Hepatocyte (in vitro differentiated cells): ENCODE data around the gene RNASE13.

ENCODE experiments used
- EZH2 ChIP-seq: fragments of 200-600 bp; sonication (generic); IDR thresholded peaks from 2 replicates; pipeline ENCODE4 v1.6.1; 2016; ENCODE audit warnings: antibody characterized with exemption, mild to moderate bottlenecking, borderline replicate concordance
- EZH2phosphoT487 ChIP-seq: fragments of 200-600 bp; sonication (generic); IDR thresholded peaks from one replicate; pipeline ENCODE4 v1.6.1; 2018; ENCODE audit warnings: antibody characterized with exemption, mild to moderate bottlenecking, low read depth, moderate library complexity; ENCODE audit not compliant: unreplicated experiment, severe bottlenecking
- TF ChIP-seq, protein P1 (sequence below): fragments of 200-600 bp; sonication (generic); IDR thresholded peaks from 2 replicates; pipeline ENCODE4 v1.5.1; 2016; ENCODE audit warnings: antibody characterized with exemption, mild to moderate bottlenecking; ENCODE audit not compliant: poor library complexity

DNA sequence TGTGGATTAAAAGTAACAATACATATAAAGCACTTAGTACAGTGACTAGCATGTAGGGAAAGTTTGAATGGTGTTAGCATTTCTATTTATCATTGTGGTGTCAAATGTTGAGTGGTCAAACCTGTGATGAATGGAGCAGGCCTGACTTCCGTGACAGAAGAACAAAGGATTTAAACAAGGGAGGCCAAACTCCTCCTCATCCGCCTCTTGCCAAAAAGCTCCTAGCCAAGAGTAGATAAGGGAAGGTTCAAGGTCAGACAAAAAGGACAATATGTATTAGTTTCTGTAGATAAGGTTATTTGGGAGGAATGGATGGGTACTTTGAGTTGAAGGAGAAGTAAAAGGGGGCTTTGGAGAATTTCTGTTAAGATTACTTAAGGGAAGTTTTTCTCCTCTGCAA lies 14.0 kb upstream of the RNASE13 start:
- TF ChIP-seq, protein P1, sequence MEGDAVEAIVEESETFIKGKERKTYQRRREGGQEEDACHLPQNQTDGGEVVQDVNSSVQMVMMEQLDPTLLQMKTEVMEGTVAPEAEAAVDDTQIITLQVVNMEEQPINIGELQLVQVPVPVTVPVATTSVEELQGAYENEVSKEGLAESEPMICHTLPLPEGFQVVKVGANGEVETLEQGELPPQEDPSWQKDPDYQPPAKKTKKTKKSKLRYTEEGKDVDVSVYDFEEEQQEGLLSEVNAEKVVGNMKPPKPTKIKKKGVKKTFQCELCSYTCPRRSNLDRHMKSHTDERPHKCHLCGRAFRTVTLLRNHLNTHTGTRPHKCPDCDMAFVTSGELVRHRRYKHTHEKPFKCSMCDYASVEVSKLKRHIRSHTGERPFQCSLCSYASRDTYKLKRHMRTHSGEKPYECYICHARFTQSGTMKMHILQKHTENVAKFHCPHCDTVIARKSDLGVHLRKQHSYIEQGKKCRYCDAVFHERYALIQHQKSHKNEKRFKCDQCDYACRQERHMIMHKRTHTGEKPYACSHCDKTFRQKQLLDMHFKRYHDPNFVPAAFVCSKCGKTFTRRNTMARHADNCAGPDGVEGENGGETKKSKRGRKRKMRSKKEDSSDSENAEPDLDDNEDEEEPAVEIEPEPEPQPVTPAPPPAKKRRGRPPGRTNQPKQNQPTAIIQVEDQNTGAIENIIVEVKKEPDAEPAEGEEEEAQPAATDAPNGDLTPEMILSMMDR: no peak
- TF ChIP-seq EZH2phosphoT487 (no peak), EZH2 (no peak)
